Peyer's patch (tissue), 4 donors: ENCODE data around the gene ADAMTS16.

Source experiments
- CTCF ChIP-seq, 6 experiments: fragments of 450-650 bp in 4 of 6; fragments of 200-600 bp in 2 of 6; sonication (generic) in 1 of 6; IDR thresholded peaks; one replicate each; pipeline ENCODE4 v1.5.1; 2017 to 2019; ENCODE audit warnings: antibody characterized with exemption in 6 of 6, mild to moderate bottlenecking in 3 of 6, moderate library complexity in 1 of 6
- POLR2A ChIP-seq, 2 donors: fragments of 450-650 bp; IDR thresholded peaks; one replicate each; pipeline ENCODE4 v1.5.1; 2017; ENCODE audit warnings: antibody characterized with exemption in 2 of 2, mild to moderate bottlenecking in 2 of 2, moderate library complexity in 2 of 2

- no peak for TF ChIP-seq CTCF (IDR thresholded peaks at IDR 0.05)
- TF ChIP-seq POLR2A (IDR thresholded peaks at IDR 0.05): no peak
Measured at GRCh38 chr5:5350101-5350500, 210.0 kb downstream of the ADAMTS16 start.
